NCI-H82 treated with DMSO at 0.1 percent for 48 hours (cell line): ENCODE measurements around the gene CD276.
A peak's percentile ranks its signal among the peaks of the same experiment; 100 is the strongest.

ENCODE experiments used
- DNase-seq: peaks from one replicate; lab custom pipeline; 2025; ENCODE audit not compliant: unreplicated experiment; lab: John Stamatoyannopoulos, UW

CD276 gene

DNA sequence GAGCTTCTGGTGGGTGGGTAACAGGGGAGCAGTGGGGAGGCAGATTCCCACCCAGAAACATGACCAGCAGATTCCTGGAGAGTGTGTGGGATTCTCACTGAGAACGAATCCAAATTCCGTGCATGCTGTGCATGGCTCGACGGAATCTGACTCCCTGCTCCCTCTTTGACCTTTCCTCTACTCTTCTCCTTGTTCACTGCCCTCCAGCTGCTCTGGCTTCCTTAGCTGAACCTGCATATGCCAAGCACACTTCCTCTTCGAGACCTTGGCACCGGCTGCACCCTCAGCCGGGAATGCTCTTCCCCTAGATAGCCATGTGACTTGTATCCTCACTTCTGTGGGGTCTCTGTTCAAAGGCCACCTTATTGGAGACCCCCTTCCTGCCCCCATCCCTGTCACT, 62.7 kb downstream of the CD276 start:
- DNase-seq = no peak

DNA sequence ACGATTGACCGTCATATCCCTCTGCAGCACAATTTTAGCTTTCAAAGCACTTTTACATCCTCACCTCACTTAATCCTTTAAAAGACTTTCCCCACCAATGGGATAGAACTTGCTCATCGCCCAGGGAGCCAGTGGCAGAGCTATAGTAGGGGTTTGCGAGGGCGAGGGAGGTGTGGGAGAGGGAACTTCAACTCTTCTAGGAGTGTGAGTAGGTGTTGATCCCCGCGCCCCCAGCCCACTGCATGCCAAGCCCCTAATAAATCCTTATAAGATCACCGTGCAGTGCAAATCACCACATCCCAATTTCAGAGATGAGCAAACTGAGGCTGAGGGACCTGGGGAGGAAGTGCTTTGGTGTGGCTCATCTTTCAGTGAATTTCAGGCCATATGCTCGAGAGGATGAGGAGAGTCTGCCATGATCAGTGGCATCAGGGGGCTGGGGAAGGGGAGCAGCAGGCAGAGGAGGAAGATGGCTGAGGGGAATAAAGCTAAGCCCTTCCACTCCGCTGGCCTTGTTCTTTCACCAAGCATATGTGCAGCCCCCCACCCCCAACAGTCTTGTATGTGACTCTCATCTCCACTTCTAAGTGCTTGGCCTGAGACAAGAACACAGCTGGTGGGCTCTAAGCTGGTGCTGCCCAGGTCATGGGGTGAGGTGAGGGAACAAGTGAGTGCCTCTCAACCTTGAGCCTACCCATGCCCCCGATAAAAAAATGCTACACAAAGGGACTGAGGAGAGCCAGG, 63.8 kb downstream of the CD276 start:
- DNase-seq = peak; percentile 21

DNA sequence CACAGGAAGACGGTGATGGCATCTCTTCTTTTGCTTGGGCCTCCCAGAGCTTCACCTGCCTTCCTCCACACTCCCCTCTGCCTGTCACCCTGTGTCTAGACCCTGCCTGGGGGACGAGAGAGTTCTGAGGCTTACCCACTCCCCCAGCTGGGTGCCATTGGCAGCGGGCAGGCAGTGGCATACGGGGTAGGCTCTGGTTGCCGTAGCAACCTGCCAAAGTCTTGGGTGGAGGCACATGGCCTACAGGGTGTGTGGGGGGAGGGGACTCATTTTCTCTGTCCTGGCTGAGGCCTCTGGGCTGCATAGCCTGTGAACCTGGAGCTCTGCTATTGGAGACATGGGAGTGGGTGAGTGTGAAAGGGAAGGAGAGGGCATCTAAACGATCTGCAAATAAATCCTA, 64.5 kb downstream of the CD276 start:
- DNase-seq = no peak

DNA sequence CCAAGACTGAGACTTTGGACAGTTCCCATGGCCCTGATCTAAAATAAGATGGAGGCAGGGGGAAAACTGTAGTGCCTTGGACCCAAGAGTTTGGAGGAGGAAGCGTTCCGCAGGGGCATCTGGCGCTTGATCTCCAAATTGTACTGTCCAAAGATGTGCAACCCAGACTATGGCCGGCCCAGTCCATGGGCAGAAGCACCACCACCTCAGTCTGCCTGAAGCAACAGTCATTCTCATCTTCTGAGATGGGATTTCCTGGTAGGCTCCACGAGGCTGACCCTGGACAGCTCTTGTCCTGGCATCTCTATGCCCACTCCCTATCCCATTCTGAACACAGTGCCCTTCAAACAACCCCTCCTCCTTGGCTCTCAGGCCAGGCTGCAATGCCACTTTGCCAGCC, 65.3 kb downstream of the CD276 start:
- DNase-seq = no peak

DNA sequence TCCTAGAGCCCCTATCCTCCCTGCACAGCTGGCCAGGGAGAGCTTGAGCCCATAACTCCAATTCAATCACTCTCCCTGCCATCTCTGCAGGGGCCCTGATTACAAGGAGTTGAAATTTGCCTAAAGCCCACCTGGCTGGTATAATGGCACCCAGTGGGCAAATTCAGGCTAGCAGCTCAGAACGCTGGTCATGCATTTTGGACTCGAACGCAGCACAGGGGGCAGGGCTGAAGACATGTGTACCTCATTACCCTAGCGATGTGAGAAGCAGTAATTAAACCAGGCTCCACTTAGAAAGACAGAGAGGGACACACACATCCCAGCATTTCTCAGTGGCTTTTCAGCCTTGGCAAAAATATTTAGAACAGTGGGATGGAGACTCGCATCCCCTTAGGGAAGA, 65.8 kb downstream of the CD276 start:
- no peak for DNase-seq

DNA sequence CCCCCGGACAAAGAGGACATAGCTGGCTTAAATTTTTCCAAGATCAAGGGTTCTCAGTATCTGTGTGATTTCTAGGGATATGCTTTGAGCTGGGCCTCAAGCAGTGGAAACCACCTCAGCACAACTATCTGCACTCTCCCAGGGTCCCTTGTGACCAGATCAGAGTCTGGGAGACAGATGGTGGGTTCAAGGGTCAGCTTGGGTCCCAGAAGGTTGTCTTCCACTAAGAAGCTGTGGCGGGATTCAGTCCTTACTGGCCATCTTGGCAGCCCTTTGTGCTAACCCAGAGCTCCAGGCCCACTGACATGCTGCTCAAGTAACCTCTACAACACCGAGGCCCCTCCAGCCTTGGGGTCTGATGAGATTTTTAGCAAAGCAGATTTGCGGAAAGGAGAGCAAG, 66.3 kb downstream of the CD276 start:
- peak; percentile 47 for DNase-seq

DNA sequence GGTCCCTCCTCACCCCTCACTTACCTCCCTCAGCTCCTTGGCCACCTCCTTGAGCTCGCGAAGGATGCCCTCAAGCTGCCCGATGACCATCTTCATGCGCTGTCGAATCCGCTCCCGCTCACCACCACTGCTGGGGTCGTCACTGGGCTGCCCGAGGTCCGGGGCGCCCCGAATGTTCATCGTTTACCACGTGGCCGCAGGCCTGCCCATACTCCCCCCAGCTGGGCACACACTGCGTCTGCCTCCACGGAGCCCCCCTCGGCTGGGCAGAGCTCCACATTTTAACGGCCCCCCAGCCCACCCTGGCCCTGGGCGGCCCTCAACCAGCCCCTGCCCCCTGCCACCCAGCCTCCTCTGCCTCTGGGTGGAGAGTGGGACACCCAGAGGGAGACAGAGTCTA, 66.8 kb downstream of the CD276 start:
- DNase-seq = no peak

DNA sequence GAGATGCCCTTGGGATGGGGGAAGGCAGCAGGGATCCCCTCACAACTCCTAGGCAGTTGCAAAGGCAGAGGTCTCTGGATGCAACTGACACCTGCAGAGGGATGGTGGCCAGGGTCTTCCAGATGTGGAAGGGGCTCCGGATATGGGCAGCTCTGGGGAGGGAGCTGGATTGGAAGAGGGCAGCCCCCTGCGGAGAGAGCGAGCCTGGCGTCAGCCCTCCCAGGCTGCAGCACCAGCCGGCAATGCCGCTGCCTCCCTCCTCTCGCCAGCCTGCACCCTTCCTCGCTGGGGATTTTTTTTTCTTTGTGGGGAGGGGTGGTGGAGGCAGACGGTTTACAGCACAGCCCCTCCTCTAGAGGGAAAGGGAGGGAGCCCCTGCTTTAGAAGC, 67.3 kb downstream of the CD276 start:
- DNase-seq = no peak

DNA sequence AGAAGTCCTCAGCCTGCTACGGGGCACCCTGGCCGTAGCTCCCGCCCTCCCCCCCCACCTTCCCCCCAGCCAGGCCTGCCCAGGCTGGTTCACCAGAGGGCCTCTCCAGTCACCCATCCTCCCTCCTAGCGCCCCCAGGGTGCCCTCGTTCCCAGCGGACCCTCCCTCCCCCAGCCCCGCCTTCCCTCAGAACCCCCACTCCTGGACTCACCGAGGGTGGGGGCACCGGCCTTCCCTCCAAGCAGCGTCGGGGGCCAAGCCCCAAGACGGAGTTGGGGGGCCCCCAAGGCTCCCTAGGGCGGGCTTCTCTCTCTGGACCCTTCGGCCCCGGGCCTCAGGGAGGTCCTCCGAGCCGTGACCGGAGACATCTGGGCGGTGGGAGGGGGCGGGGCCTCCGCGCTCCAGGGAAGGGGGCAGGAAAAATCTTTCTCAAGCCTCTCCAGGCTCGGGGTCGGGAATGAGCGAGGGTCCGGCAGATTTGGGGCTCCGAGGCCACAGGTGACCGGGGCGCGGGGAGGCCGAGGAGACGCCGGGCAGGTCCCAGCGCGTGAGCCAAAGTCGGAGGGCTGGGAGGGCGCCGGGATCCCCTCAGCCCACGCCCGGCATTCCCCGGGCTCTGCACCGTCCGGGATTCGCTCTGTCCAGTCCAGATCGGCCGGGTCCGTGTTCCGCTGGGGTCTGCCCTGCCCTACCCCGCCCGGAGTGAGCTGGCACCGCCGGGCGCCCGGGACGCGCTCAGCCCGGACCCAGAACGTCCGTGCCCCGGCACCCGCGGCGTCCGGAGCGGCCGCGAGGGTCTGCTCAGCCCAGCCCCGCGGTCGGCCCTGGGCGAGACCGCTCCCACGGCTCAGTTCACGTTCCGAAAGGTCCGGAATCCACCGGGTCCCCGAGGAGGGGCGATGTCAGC, 68.0 kb downstream of the CD276 start:
- no peak for DNase-seq

DNA sequence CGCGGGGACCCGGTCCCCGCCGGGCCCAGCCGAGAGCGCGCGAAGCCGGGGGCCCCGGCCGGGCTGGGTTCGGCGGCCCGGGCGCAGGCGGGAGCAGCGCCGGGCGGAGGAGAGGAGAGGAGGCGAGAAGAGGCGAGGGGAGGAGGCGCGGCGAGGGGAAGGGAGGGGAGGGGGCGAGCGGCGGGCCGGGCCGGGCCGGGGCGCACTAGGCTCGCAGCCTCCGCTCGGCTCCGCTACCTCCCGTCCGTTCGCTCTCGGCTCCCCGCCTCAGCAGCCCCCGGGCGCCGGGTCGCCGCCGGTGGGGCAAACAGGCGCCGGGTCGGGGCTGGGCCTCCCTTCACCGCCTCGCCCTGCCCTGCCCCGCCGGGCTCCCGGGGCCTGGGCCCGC, 68.6 kb downstream of the CD276 start:
- no peak for DNase-seq

DNA sequence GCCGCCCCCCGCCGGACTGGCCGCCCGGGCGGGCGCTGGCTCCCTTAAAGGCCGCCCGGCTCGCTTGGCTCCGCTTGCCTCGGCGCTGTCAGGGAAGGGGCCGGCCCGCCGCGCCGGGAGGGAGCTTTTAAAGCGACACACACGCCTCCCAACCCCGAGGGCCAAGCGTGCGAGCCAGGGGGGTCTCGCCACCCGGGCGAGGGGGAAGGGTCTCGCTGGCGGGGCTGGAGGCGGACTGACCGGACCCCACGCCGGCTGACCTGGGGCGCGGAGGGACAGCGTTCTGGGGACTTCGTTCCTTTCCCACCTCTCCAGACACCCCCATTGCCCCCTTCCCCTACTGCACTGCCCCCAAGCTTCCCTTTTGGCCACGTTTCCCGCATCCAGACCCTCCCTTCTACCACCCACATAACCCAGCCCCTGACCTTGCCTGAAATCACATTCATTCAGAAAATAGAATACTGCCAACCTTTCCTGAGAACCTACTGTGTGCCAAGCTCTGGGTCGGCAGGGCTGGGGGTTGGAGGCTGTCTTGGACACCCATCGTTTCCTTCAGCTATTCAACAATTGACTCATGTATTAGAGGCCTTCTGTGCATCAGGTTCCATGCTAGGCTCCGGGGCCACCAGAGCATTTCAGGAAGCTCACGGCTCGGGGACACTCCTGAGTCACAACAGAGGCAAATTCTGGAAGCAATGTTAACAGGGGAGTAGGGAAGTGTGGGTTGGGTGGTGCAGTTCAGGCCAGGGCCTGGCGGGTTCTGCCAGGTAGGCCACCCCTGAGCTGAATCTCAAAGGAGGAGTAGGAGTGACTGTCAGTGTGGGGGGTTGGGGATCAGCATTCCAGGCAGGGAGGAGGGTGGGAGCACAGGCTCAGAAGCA, 69.3 kb downstream of the CD276 start, which contains the start of gene INSYN1:
INSYN1 (minus strand) TSS at position 102 of the 881 bp plus-strand sequence. CDS start 2,221 bp downstream, outside the sequence.
- no peak for DNase-seq

DNA sequence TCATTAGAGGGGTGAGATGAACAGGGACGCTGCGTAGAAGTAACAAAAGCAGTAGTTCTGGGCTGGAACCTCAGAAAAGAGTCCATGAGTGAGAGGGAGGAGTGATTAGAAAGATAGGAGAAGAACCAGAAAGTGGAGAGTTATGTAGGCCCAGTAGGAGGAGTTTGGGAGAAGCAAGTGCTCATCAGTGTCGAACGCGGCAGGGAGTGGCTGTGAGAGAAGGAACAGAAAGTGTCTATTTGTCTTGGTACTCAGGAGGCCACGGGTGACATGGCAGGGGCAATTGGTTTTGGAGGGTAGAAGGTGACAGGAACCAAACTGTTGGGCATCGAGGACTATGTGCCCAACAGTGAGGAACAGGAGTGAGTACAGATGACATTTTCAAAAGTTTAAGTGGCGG, 70.3 kb downstream of the CD276 start:
- no peak for DNase-seq

DNA sequence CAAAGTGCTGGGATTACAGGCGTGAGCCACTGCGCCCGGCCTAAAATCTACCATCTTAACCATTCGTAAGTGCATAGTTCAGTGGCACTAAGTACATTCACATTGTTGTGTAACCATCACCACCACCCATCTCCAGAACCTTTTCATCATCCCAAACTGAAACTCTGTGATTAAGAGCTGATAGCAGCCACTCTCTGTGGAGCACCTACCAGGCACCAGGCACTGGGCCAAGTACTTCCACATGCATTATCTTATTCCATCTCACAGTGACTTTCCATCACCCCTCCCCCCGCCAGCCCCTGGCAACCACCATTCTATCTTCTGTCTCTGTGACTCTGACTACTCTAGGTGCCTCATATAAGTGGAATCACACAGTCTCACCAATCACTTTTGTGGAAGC, 71.3 kb downstream of the CD276 start:
- no peak for DNase-seq

DNA sequence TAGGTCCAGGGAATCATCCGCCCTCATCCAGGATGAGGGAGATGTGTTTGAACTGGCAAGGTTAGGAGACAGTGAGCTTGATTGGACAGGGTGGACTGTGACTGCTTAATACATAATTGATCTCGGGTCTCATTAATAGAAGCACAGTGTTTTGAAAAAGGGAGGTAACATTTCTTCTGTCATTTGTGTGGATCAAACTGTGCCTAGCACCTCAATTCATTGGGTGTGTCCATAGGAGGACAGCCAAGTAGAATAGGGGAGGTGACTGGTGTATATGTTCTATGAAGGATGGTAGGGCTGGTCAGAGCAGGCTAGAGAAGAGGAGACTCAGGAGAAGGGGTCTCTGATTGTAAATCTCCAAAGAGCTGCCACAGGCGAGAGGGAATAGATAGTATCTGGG, 71.8 kb downstream of the CD276 start:
- no peak for DNase-seq

DNA sequence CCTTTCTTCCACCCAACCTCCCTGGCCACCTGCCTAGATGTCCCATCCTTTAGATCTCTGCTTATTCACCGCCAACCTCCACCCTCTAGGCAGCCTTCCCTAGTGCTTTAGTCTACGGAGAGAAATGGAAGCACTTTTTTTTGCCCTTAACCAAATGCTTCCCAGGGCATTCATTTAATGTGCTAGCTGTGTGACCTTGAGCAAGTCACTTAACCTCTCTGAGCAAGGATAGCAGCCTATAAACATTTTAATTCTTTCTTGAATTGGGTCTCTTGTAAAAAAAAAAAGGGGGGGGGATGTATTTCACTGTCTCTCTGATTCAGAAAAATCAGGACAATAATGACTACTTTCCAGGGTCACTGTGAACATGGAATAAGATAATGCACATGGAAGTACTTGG, 72.2 kb downstream of the CD276 start:
- DNase-seq = no peak

DNA sequence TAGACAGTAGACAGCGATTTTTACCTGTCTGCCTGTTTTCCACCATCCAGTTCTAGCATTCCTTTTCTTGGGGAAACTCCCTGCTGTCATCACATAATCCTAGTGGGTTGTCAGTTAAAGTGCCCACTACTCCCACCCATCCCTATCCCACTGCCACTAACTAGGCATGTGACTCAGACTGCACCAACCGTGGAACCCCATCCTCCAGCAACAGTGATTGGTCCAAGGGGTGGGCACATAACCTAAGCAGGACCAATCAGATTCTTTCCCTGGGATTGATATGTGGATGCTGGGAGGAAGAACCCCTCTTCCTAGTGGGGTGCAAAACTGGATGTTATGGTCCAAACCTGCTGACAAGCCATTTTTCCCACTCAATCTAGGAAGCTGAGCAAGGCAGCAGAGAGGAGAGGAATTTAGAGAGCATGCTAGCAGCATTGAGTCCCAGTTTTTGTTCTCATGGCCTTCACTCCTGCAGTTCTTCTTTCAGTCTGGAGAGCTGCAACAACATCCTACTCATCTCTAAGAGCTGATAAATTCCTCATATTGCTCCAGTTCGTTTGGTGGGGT, 72.8 kb downstream of the CD276 start:
- no peak for DNase-seq

DNA sequence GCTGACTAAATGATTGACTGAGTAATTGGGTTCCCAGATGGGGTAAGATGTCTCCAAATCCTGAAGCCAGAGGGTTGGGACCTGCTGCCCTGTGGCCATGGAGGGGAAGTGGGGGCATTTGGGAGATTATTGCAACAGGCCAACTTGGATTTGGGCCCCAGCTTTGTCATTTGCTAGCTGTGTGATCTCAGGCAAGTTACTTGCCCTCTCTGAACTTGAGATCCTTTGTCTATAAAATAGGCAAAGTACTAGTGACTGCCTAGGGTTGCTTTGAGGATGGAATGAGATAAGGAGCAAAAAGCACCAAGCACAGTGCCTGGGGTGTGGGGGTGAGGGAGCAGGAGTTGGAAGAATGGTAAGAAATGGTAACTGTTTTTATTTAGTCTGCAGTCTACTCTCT, 73.4 kb downstream of the CD276 start:
- no peak for DNase-seq

DNA sequence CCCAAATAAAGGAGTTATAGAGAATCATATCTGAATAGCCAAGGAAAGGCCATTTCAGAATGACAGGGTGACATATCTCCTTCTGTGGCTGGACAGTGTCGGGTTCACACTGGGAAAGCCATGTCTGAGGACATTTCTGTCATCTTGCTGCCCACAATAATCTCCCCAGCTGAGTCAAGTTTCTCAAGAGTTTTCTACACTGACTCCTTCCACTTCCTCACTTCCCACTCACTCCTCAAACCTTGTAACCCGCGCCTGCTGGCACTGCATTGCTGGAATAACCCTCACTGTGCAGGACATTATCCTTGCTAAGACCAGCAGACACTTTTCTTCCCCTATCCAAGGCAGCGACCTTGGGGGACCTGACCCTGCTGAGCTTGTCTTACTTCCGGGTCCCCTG, 74.3 kb downstream of the CD276 start:
- DNase-seq = no peak

DNA sequence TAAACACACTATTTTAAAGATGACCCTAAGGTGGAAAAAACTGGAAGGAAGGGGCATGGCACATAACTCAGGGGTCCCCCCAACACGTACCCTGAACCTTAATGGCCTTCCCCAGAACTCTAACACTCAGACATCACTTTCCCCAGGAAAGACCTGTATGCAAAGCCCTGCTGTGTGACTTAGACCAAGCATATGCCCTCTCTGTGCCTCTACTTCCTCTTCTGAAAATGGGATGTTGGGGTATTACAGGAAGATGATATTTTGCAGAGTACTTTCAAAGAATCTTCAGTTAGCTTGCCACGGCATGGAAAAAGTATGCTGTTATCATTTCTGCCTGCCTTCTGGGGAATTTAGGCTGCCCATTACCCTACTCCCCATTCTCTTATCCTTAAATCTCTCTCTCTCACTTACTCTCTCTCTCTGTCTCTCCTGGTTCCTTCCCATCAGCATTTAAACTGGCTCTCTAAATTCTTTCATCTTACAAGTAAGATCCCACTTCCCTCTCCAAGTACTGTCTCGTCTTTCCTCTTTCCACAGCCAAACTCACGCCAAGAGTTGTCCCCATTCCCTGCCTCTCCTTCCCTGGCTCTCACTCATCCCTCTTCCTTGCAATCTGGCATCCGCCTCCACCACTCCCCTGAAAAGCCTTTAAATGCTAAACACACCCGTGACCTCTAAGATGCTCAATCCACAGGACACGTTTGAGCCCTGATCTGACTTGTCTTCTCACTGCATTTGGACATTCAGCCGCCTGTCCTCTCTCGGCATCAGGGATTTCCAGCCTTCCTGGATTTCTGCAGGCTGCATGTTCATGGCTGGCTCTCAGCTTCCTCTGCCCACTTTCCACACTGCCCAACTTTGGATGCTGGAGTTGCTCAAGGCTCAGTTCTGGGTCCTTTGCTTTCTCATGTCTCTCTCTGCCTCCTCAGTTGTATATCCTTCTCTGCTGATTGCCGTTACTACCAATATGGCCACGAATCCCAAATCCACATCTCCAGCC, 76.4 kb downstream of the CD276 start:
- no peak for DNase-seq

DNA sequence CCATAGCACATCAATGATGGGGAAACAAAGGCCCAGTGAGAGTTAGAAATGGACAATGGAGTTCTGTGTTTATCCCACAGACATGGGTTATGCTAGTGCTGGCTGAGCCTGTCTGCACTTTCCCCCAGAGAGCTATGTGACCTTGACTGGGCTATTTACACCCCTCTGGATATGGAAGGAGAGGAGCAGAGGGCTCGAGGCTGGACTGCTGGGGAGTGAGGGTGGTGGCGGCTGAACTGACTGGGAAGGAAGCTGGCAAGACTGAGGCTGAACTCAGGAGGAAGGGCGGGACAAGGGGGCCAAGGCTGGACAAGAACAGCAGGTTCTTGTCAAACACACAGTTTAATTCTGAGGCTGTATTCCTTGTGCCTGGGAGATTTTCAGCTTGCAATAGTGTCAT, 79.7 kb downstream of the CD276 start:
- no peak for DNase-seq
